ENCODE data around the gene GTF2H4.
"Not testable (repeated sequence)": the region's sequence is repeated elsewhere in the genome, so short reads cannot be mapped to it uniquely, and the experiment has no call there.

Gene GTF2H4

GRCh38 chr6:30903236-30903635, 4.8 kb upstream of the GTF2H4 start:
- H3K4me3 ChIP-seq (replicated peaks in 1 of 2; ENCODE audit: low read depth in 2 of 2, low read length in 2 of 2): no peak overlapping the region
- DNase-seq (ENCODE audit: low read depth in 2 of 2): no peak
- no peak for TF ChIP-seq CTCF (IDR thresholded peaks at IDR 0.05; ENCODE audit: low read depth, low read length)

- H3K4me3 ChIP-seq (replicated peaks in 1 of 2; ENCODE audit: low read depth in 2 of 2, low read length in 2 of 2): peak overlapping the region; percentile 89 to 95
- DNase-seq (ENCODE audit: low read depth in 2 of 2): not testable (repeated sequence)
Observed at GRCh38 chr6:30907290-30907757, 683 bp upstream of the GTF2H4 start.

- H3K4me3 ChIP-seq (replicated peaks in 1 of 2; ENCODE audit: low read depth in 2 of 2, low read length in 2 of 2): peak overlapping the region; percentile 89 to 95
- DNase-seq (ENCODE audit: low read depth in 2 of 2): no peak
- TF ChIP-seq CTCF (IDR thresholded peaks at IDR 0.05; ENCODE audit: low read depth, low read length): no peak
Observed at GRCh38 chr6:30908700-30909099, 693 bp downstream of the GTF2H4 start.

GRCh38 chr6:30910473-30910872, 2.5 kb downstream of the GTF2H4 start:
- H3K4me3 ChIP-seq (replicated peaks in 1 of 2; ENCODE audit: low read depth in 2 of 2, low read length in 2 of 2); DNase-seq (ENCODE audit: low read depth in 2 of 2): not testable (repeated sequence)

GRCh38 chr6:30912746-30913520, 4.9 kb downstream of the GTF2H4 start:
- TF ChIP-seq CTCF (IDR thresholded peaks at IDR 0.05; ENCODE audit: low read depth, low read length): no peak
- H3K4me3 ChIP-seq (replicated peaks in 1 of 2; ENCODE audit: low read depth in 2 of 2, low read length in 2 of 2): no peak overlapping the region
- DNase-seq (ENCODE audit: low read depth in 2 of 2): no peak

GRCh38 chr6:30913721-30914075, 5.7 kb downstream of the GTF2H4 start:
- TF ChIP-seq CTCF (IDR thresholded peaks at IDR 0.05; ENCODE audit: low read depth, low read length): no peak
- DNase-seq (ENCODE audit: low read depth in 2 of 2): peak in 1 of 2 donors; percentile 2
- H3K4me3 ChIP-seq (replicated peaks in 1 of 2; ENCODE audit: low read depth in 2 of 2, low read length in 2 of 2): peak overlapping the region; percentile 27 to 54

- peak; percentile 37 for TF ChIP-seq CTCF (IDR thresholded peaks at IDR 0.05; ENCODE audit: low read depth, low read length)
- DNase-seq (ENCODE audit: low read depth in 2 of 2): peak; percentile 92 to 96
- peak within 1 kb of the TSS; percentile 49 to 54 for H3K4me3 ChIP-seq (replicated peaks in 1 of 2; ENCODE audit: low read depth in 2 of 2, low read length in 2 of 2)
Observed at GRCh38 chr6:30914076-30914853, 6.3 kb downstream of the GTF2H4 start, which contains the start of gene VARS2. Gene VARS2 (plus strand): TSS chr6:30914238. CDS start chr6:30914837, 599 bp downstream.
